Measurements from ENCODE around the gene DHX8. TPM values are rescaled to one million over a fixed set of nuclear protein-coding genes. Genes with fewer than 3 reads are reported as not detected.

DHX8 gene
- total RNA-seq, 3 donors from 2014 or later: 41.0 to 54.7 (median 46.9) TPM

GRCh38 chr17:43542859-43543258 is 59.1 kb downstream of the DHX8 start:
- no peak for DNase-seq
- Histone ChIP-seq H3K4me3 (no peak overlapping the region), H3K9me3 (no peaks in the 10 kb centered on the region), H3K36me3 (ENCODE audit: low read depth) (no peaks in the 10 kb centered on the region), H3K4me1 (ENCODE audit: low read depth) (peaks cover 18% of the 10 kb centered on the region)
- intact Hi-C loops (cut with DNase I, micrococcal nuclease): no loop called here
- ATAC-seq: no peak
- TF ChIP-seq, protein P1, sequence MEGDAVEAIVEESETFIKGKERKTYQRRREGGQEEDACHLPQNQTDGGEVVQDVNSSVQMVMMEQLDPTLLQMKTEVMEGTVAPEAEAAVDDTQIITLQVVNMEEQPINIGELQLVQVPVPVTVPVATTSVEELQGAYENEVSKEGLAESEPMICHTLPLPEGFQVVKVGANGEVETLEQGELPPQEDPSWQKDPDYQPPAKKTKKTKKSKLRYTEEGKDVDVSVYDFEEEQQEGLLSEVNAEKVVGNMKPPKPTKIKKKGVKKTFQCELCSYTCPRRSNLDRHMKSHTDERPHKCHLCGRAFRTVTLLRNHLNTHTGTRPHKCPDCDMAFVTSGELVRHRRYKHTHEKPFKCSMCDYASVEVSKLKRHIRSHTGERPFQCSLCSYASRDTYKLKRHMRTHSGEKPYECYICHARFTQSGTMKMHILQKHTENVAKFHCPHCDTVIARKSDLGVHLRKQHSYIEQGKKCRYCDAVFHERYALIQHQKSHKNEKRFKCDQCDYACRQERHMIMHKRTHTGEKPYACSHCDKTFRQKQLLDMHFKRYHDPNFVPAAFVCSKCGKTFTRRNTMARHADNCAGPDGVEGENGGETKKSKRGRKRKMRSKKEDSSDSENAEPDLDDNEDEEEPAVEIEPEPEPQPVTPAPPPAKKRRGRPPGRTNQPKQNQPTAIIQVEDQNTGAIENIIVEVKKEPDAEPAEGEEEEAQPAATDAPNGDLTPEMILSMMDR (IDR thresholded peaks at IDR 0.05): no peak

DNA sequence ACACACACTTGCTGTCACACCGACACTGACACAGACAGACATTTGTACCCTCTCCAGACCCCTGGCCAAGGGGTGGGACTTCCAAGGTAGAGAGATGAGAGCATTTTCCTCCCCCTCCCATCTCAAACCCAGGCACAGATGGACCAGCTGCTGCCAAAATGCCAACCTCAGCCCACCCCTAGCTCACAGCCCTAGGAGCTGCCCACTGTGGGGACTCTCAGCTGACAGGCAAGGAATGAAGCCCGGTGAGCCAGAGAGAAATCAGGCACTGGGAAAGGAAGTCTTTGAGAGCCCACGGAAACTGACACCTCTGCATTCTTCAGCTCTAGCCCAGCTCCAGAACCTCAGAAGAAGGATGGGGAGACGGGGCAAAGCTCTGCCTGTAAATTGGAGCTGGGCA is 59.5 kb downstream of the DHX8 start:
- DNase-seq: no peak
- H3K4me3 ChIP-seq: no peak overlapping the region
- intact Hi-C loops (cut with DNase I, micrococcal nuclease): no loop called here
- H3K4me1 ChIP-seq (ENCODE audit: low read depth): peaks cover 18% of the 10 kb centered on the region
- H3K36me3 ChIP-seq (ENCODE audit: low read depth): no peaks in the 10 kb centered on the region
- no peak for ATAC-seq
- TF ChIP-seq, protein P1 (IDR thresholded peaks at IDR 0.05): no peak
- H3K9me3 ChIP-seq: no peaks in the 10 kb centered on the region

DNA sequence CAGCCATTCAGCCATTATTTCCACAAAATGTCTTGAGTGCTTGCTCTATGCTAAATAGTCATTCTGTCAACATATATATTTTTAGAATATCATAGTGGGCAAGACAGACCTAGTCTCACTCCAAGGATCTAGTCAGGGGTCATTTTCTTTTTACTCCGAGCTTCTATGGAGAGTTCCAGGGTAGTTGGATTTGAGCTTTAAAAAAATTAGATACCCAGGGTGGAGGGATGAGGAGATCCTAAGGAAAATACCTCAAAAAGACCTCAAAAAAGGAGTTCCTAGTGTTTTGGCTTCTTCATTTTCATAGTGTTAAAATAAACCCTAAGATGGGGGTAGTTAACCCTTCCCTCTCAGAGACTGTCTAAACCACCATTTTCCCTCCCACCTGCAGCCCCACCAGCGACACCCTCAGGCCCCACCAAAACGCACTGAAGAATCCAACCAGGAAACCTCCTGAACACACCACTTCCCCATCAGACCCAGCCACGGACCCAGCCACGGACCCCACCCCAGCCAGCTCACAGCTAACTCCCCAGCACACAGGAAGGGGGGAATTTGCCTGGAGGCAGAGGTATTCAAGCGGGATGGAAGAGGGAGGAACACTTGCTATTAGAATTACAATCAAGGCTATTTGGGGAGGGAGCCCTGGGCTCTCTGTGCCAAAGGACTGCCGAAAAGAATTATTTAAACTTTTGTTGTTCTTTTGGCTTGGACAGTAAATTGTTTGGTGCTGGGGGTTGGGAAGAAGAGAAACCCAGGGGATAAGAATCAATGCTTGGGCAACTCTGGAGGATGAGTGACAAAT is 60.2 kb downstream of the DHX8 start:
- no peak overlapping the region for H3K4me3 ChIP-seq
- H3K4me1 ChIP-seq (ENCODE audit: low read depth): peaks cover 18% of the 10 kb centered on the region
- TF ChIP-seq, protein P1 (IDR thresholded peaks at IDR 0.05): no peak
- intact Hi-C loops (cut with DNase I, micrococcal nuclease): no loop called here
- DNase-seq (no peak), ATAC-seq (no peak)
- H3K9me3 ChIP-seq: no peaks in the 10 kb centered on the region
- H3K36me3 ChIP-seq (ENCODE audit: low read depth): no peaks in the 10 kb centered on the region

DNA sequence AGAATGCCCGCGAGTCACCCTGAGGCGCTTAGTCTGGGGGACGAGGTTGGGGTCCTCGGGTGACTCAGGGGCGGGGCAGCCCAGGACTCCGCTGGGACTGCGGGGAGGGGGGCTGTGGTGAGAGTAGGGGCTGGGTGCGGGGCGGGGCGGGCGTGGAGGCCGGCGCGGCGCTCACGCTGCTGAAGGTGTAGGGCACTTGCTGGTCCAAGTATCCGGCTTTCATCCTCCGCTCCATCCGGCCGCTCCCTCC is 61.5 kb downstream of the DHX8 start:
- Histone ChIP-seq H3K9me3 (no peaks in the 10 kb centered on the region), H3K4me1 (ENCODE audit: low read depth) (peaks cover 18% of the 10 kb centered on the region), H3K4me3 (no peak overlapping the region), H3K36me3 (ENCODE audit: low read depth) (no peaks in the 10 kb centered on the region)
- ATAC-seq: peak; percentile 53
- peak in 2 of 3 donors; percentile 33 to 66 for DNase-seq
- TF ChIP-seq, protein P1 (IDR thresholded peaks at IDR 0.05): no peak
- intact Hi-C loops (cut with DNase I, micrococcal nuclease): no loop called here

- no peaks in the 10 kb centered on the region for H3K9me3 ChIP-seq
- peaks cover 18% of the 10 kb centered on the region for H3K4me1 ChIP-seq (ENCODE audit: low read depth)
- no peak within 1 kb of the TSS for H3K4me3 ChIP-seq
- intact Hi-C loops (cut with DNase I, micrococcal nuclease): no loop called here
- no peaks in the 10 kb centered on the region for H3K36me3 ChIP-seq (ENCODE audit: low read depth)
- DNase-seq (peak; percentile 89 to 93 (median 93)), ATAC-seq (peak; percentile 92)
- TF ChIP-seq, protein P1 (IDR thresholded peaks at IDR 0.05): no peak
These were observed 62.8 kb downstream of the DHX8 start, which contains the start of gene ETV4 for GRCh38 chr17:43546319-43547188. Gene ETV4 (minus strand): TSS chr17:43546340. CDS start chr17:43545617, 723 bp downstream.
